PFSK-1 (cell line): ENCODE data around the gene USP24.

ENCODE experiments used
- FOXP2 ChIP-seq: optimal IDR thresholded peaks from 2 replicates; pipeline ENCODE3; 2011; ENCODE audit warnings: borderline replicate concordance, control low read depth, inconsistent platforms; ENCODE audit not compliant: insufficient read depth; ENCODE audit errors: extremely low read length, extremely low read depth
- POLR2AphosphoS5 ChIP-seq: IDR thresholded peaks from 2 replicates; pipeline ENCODE4 v1.6.1; 2012; ENCODE audit warnings: low read depth, mild to moderate bottlenecking, control low read depth, low read length, moderate library complexity
- REST ChIP-seq, 2 experiments: IDR thresholded peaks; 2 replicates each; pipeline versions ENCODE4 v1.6.1 to v1.8.0; 2011 to 2012; ENCODE audit warnings: low read depth in 2 of 2, low read length in 2 of 2, control low read depth in 1 of 2, inconsistent platforms in 1 of 2, mild to moderate bottlenecking in 1 of 2, moderate library complexity in 1 of 2; ENCODE audit not compliant: insufficient read depth in 1 of 2
- SIN3A ChIP-seq: IDR thresholded peaks from 2 replicates; pipeline ENCODE4 v1.6.1; 2012; ENCODE audit warnings: mild to moderate bottlenecking, low read length, moderate library complexity, borderline replicate concordance; ENCODE audit not compliant: insufficient read depth
- TAF1 ChIP-seq: IDR thresholded peaks from 2 replicates; pipeline ENCODE4 v1.6.1; 2012; ENCODE audit warnings: low read length, control low read depth, borderline replicate concordance; ENCODE audit not compliant: insufficient read depth

DNA sequence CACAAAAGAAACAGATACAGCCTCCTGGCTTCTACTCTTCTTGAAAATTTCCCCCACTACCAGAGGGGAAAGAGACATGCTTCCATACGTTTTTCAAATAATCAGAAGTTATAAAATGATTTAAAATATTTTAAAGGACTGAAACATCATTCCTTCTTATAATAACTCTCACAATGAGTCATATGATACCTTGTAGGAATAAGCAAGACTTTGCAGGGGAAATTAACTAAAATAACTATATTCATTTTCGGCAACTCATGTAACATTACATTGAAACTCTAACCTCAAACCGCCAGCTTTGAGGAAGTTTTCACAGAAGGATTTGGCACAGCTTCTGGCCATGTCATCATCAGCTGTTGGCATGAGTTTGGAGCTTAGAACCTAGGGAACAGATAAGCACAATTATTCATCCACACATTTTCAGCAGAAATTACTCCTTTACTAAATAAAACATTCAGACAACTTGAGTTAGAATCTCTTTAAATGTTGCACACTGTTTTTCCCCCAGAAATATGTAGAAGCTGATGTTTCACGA is 85.9 kb downstream of the USP24 start:
- TF ChIP-seq REST (IDR thresholded peaks at IDR 0.05; ENCODE audit: insufficient read depth in 1 of 2, low read depth in 2 of 2, low read length in 2 of 2) (no peak), TAF1 (no peak), POLR2AphosphoS5 (no peak), FOXP2 (no peak), SIN3A (no peak)
